SU-DHL-6 (cell line): ENCODE data around the gene CADM2.

ENCODE experiments used
- CTCF ChIP-seq: fragments of 200-600 bp; sonication (generic); IDR thresholded peaks from one replicate; pipeline ENCODE4 v1.5.1; 2017; ENCODE audit warnings: antibody characterized with exemption, mild to moderate bottlenecking, low read length, moderate library complexity; ENCODE audit not compliant: insufficient read depth, poor library complexity, severe bottlenecking
- EZH2phosphoT487 ChIP-seq: fragments of 200-600 bp; sonication (generic), shearing (Covaris generic); conservative IDR thresholded peaks from 2 replicates; pipeline ENCODE4 v1.6.1; 2018; ENCODE audit warnings: mild to moderate bottlenecking, antibody characterized with exemption, low read length, moderate library complexity, mixed read lengths

DNA sequence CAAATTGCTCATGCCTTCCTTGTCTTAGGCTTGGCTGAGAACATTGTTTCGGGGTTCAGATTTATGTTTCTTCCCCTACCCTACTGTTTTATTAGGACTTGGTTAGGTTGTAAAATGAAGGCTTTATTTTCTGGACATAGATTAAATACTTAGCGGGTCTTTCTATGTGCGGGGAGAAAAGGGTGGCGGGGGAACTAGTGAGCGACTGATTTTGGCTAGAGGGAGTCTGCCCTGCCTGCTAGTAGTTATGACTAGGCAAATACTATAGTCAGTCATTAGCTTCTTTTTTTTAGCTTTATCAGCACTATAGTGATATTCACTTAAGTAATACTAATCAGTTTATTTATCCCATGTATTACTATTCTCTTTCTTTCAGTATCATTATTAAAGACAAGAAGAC, 3.6 kb downstream of the CADM2 start:
- TF ChIP-seq CTCF (no peak), EZH2phosphoT487 (no peak)
